GM12878 (cell line): Measurements from ENCODE around the gene RNF113B. TPM values are rescaled to one million over a fixed set of nuclear protein-coding genes. Genes with fewer than 3 reads are reported as not detected.

Experiments used
- ATAC-seq: fragments of 200-7000 bp; cut with Tn5 transposase; 3 replicates; pipeline ENCODE4 v1.9.1; 2020; ENCODE audit warnings: mild to moderate bottlenecking, moderate library complexity
- BruUV-seq: library from RNA; stranded (reverse); fragments of 400-500 nt; replicated peaks from 2 replicates; lab custom pipeline; 2021; lab: Mats Ljungman, UMichigan
- CTCF ChIA-PET: fragments of 300-600 bp; sonication (Branson Sonifier 250); formaldehyde crosslinking; extraction: SDS; loops from one replicate; lab custom pipeline; 2021; ENCODE audit warnings: inconsistent platforms; lab: Yijun Ruan, JAX
- POLR2A ChIA-PET: fragments of 350-600 bp; formaldehyde crosslinking; extraction: SDS; loops from one replicate; lab custom pipeline; 2021; ENCODE audit warnings: inconsistent platforms; lab: Charles Lee
- RAD21 ChIA-PET: fragments of 300-600 bp; sonication (Branson Sonifier 250); formaldehyde crosslinking; loops from one replicate; lab custom pipeline; 2023; ENCODE audit warnings: antibody characterized with exemption; ENCODE audit not compliant: unreplicated experiment; lab: Charles Lee
- SMC1A ChIA-PET: fragments of 300-600 bp; sonication (Branson Sonifier 250); formaldehyde crosslinking; loops from one replicate; lab custom pipeline; 2023; ENCODE audit not compliant: unreplicated experiment, uncharacterized antibody; lab: Charles Lee
- DNase-seq: peaks from one replicate; pipeline ENCODE4 v3.0.0-alpha.2; 2011; ENCODE audit warnings: low read depth, low spot score
- FAIRE-seq: peaks from 3 replicates; lab custom pipeline; 2011; peaks lifted over from hg19 to GRCh38; lab: Jason Lieb, UNC
- H2AFZ ChIP-seq: 2 replicates; pipeline ENCODE4 v1.6.0; 2011; ENCODE audit warnings: low read depth, low read length, control low read depth; ENCODE audit not compliant: control insufficient read depth
- H3K27ac ChIP-seq: 2 replicates; pipeline ENCODE4 v1.5.1; 2011; ENCODE audit warnings: control low read depth; ENCODE audit not compliant: control insufficient read depth, insufficient read depth
- H3K27me3 ChIP-seq, 2 experiments: replicated peaks in 1 of 2; 2 replicates each; pipeline versions ENCODE4 v1.6.0 to v1.6.1; 2011; ENCODE audit warnings: low read length in 1 of 2; ENCODE audit not compliant: control insufficient read depth in 2 of 2, insufficient read depth in 2 of 2
- H3K36me3 ChIP-seq, 2 experiments: 2 replicates each; pipeline ENCODE4 v1.5.1; 2011; ENCODE audit warnings: low read length in 1 of 2; ENCODE audit not compliant: control insufficient read depth in 2 of 2, insufficient read depth in 2 of 2
- H3K4me1 ChIP-seq: 2 replicates; pipeline ENCODE4 v1.6.1; 2011; ENCODE audit warnings: mild to moderate bottlenecking, low read length, moderate library complexity, mixed read lengths; ENCODE audit not compliant: control insufficient read depth, insufficient read depth
- H3K4me2 ChIP-seq: 2 replicates; pipeline ENCODE4 v1.6.0; 2011; ENCODE audit warnings: control low read depth; ENCODE audit not compliant: control insufficient read depth, insufficient read depth
- H3K4me3 ChIP-seq: fragments of 200-600 bp; sonication (generic); 2 replicates; pipeline ENCODE4 v1.5.1; 2016
- H3K79me2 ChIP-seq: 2 replicates; pipeline ENCODE4 v1.6.0; 2011; ENCODE audit warnings: low read length; ENCODE audit not compliant: control insufficient read depth, insufficient read depth
- H3K9ac ChIP-seq: 2 replicates; pipeline ENCODE4 v1.8.0; 2011; ENCODE audit warnings: low read length, control low read depth, mixed read lengths; ENCODE audit not compliant: control insufficient read depth, insufficient read depth
- H3K9me3 ChIP-seq: replicated peaks from 3 replicates; pipeline ENCODE4 v1.5.1; 2011; ENCODE audit warnings: mild to moderate bottlenecking, low read length; ENCODE audit not compliant: control insufficient read depth, insufficient read depth
- H4K20me1 ChIP-seq: 2 replicates; pipeline ENCODE4 v1.6.0; 2011; ENCODE audit not compliant: control insufficient read depth, insufficient read depth
- CEBPB ChIP-seq, 2 experiments: fragments of 150-350 bp in 1 of 2; IDR thresholded peaks; 2 replicates each; pipeline ENCODE4 v1.6.1; 2012 to 2014; ENCODE audit warnings: low read depth in 2 of 2, low read length in 2 of 2, borderline replicate concordance in 1 of 2, inconsistent platforms in 1 of 2
- CREM ChIP-seq: IDR thresholded peaks from 2 replicates; pipeline ENCODE4 v1.6.1; 2014; ENCODE audit warnings: antibody characterized with exemption, low read depth
- FOXM1 ChIP-seq: IDR thresholded peaks from 2 replicates; pipeline ENCODE4 v1.6.1; 2012; ENCODE audit warnings: low read depth, mild to moderate bottlenecking, inconsistent platforms, low read length, moderate library complexity
- JUNB ChIP-seq: IDR thresholded peaks from 2 replicates; pipeline ENCODE4 v1.6.1; 2016; ENCODE audit warnings: antibody characterized with exemption, mild to moderate bottlenecking
- NFYA ChIP-seq: IDR thresholded peaks from 2 replicates; pipeline ENCODE4 v1.6.1; 2011; ENCODE audit warnings: low read depth, mild to moderate bottlenecking, low read length, improper control_type of control experiment, borderline replicate concordance
- SPI1 ChIP-seq: IDR thresholded peaks from 2 replicates; pipeline ENCODE4 v1.6.1; 2011; ENCODE audit warnings: low read depth, mild to moderate bottlenecking, low read length, moderate library complexity, borderline replicate concordance; ENCODE audit not compliant: insufficient read depth
- SREBF2 ChIP-seq: IDR thresholded peaks from 2 replicates; pipeline ENCODE4 v1.6.1; 2012; ENCODE audit warnings: mild to moderate bottlenecking, low read length
- ZBTB11 ChIP-seq: fragments of 450-650 bp; formaldehyde crosslinking; IDR thresholded peaks from 2 replicates; pipeline ENCODE4 v1.5.0; 2022; ENCODE audit warnings: mild to moderate bottlenecking, missing genetic modification characterization
- WGBS: methylation state at CpG from one replicate; pipeline ENCODE4 v1.1.6; 2016; ENCODE audit warnings: low lambda C conversion rate; ENCODE audit not compliant: insufficient replicate concordance, insufficient coverage; ENCODE audit errors: missing lambda C conversion rate; 5-methylcytosine and 5-hydroxymethylcytosine counted together
- in situ Hi-C: fragments of 300-500 bp; cut with MboI; formaldehyde crosslinking; loops from 9 replicates; pipeline ENCODE4 v1.14.3; 2018; ENCODE audit warnings: mixed read lengths
- intact Hi-C: fragments of 100-400 bp; cut with micrococcal nuclease; formaldehyde crosslinking; loops from one replicate; pipeline ENCODE4 v1.14.2; 2022; ENCODE audit not compliant: unreplicated experiment
- polyA plus RNA-seq, 11 experiments: library from polyadenylated mRNA; depleted of rRNA in 4 of 11; unstranded in 6 of 11; stranded (reverse) in 5 of 11; fragments of >200 nt; fragmentation: Nextera tagmentation in 4 of 11; fragmentation: Illumina TruSeq in 1 of 11; extraction: Ambion mirVana in 4 of 11; extraction: Trizol in 1 of 11; gene quantifications; 1 replicate in 1 of 11; 2 replicates in 10 of 11; pipeline versions ENCODE4 v1.2.1 to v1.2.3, GENCODE V29; 2011 to 2016; ENCODE audit warnings: inconsistent platforms in 2 of 11, missing spikeins in 2 of 11, low read depth in 1 of 11
- total RNA-seq, 4 experiments: library from RNA; depleted of rRNA in 3 of 4; stranded (reverse); fragments of >200 nt in 3 of 4; fragmentation: Illumina TruSeq in 1 of 4; extraction: Trizol in 1 of 4; gene quantifications; 2 replicates each; pipeline versions ENCODE4 v1.2.1 to v1.2.3, GENCODE V29; 2013 to 2021
- TF ChIP-seq, protein P1 (sequence below): fragments of 450-650 bp; IDR thresholded peaks from 2 replicates; pipeline ENCODE4 v1.6.1; 2017; ENCODE audit warnings: mild to moderate bottlenecking, moderate library complexity

Gene RNF113B
- total and polyA plus RNA-seq, 10 of the 15 experiments (the other 5 are each of a cell fraction or from before 2014, with no cell fraction given), result not detected

- H3K36me3 ChIP-seq, result no peaks in the 10 kb centered on the region
- POLR2A ChIA-PET, result interaction anchor here (0.5 to 1.1 kb wide), 3 partner anchors 13 to 206 kb away, joined by 3 read pairs; no protein-coding TSS in a partner anchor
Observed at GRCh38 chr13:98188544-98189166, 11.6 kb upstream of the RNF113B start.

More at GRCh38 chr13:98188544-98189166, 11.6 kb upstream of the RNF113B start:
- TF ChIP-seq JUNB (no peak), CREM (no peak), NFYA (no peak), SREBF2 (no peak), CEBPB (IDR thresholded peaks at IDR 0.05; ENCODE audit: borderline replicate concordance in 1 of 2, low read depth in 2 of 2, low read length in 2 of 2) (no peak), ZBTB11 (CRISPR knock-in tag) (no peak), SPI1 (no peak), FOXM1 (no peak)
- TF ChIP-seq, protein P1, sequence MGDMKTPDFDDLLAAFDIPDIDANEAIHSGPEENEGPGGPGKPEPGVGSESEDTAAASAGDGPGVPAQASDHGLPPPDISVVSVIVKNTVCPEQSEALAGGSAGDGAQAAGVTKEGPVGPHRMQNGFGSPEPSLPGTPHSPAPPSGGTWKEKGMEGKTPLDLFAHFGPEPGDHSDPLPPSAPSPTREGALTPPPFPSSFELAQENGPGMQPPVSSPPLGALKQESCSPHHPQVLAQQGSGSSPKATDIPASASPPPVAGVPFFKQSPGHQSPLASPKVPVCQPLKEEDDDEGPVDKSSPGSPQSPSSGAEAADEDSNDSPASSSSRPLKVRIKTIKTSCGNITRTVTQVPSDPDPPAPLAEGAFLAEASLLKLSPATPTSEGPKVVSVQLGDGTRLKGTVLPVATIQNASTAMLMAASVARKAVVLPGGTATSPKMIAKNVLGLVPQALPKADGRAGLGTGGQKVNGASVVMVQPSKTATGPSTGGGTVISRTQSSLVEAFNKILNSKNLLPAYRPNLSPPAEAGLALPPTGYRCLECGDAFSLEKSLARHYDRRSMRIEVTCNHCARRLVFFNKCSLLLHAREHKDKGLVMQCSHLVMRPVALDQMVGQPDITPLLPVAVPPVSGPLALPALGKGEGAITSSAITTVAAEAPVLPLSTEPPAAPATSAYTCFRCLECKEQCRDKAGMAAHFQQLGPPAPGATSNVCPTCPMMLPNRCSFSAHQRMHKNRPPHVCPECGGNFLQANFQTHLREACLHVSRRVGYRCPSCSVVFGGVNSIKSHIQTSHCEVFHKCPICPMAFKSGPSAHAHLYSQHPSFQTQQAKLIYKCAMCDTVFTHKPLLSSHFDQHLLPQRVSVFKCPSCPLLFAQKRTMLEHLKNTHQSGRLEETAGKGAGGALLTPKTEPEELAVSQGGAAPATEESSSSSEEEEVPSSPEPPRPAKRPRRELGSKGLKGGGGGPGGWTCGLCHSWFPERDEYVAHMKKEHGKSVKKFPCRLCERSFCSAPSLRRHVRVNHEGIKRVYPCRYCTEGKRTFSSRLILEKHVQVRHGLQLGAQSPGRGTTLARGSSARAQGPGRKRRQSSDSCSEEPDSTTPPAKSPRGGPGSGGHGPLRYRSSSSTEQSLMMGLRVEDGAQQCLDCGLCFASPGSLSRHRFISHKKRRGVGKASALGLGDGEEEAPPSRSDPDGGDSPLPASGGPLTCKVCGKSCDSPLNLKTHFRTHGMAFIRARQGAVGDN, result no peak
- ATAC-seq (no peak), DNase-seq (no peak), FAIRE-seq (no peak)
- WGBS, result 57% methylated on average over 14 of the region's 14 CpGs
- SMC1A ChIA-PET, result interaction anchor here (1.2 to 2.3 kb wide), 3 partner anchors 8 to 20 kb away, joined by 3 to 8 read pairs (median 3); no protein-coding TSS in a partner anchor
- Histone ChIP-seq H3K9me3 (no peaks in the 10 kb centered on the region), H2AFZ (no peak overlapping the region), H3K4me2 (no peak overlapping the region), H3K4me3 (no peak overlapping the region), H3K27me3 (no peaks in the 10 kb centered on the region), H4K20me1 (no peaks in the 10 kb centered on the region), H3K27ac (no peak overlapping the region), H3K79me2 (no peaks in the 10 kb centered on the region), H3K4me1 (no peaks in the 10 kb centered on the region), H3K9ac (no peak overlapping the region)
- RAD21 ChIA-PET, result interaction anchor here (0.7 to 1.0 kb wide), 2 partner anchors 45 to 326 kb away, joined by 3 read pairs; no protein-coding TSS in a partner anchor
- intact Hi-C loops, result no loop called here
- no TSS peak for BruUV-seq
- in situ Hi-C loops, result no loop called here
- CTCF ChIA-PET, result interaction anchor here (1.5 kb wide), 1 partner anchor 13 kb away, joined by 3 read pairs; no protein-coding TSS in a partner anchor
